Coronary artery (tissue), 2 donors: ENCODE measurements around the gene NRF1.
"Not testable (repeated sequence)": the region's sequence is repeated elsewhere in the genome, so short reads cannot be mapped to it uniquely, and the experiment has no call there.

ENCODE experiments used
- DNase-seq: peaks from one replicate; pipeline ENCODE4 v3.0.0-alpha.2; 2017; ENCODE audit warnings: low spot score
- H3K27ac ChIP-seq, 2 donors: fragments of 200-600 bp; sonication (generic); one replicate each; pipeline ENCODE4 v1.5.1; 2016 to 2019
- H3K4me3 ChIP-seq: fragments of 200-600 bp; sonication (generic); 2 replicates; pipeline ENCODE4 v1.5.1; 2016; ENCODE audit warnings: mild to moderate bottlenecking, moderate library complexity
- TF ChIP-seq, protein P1 (sequence below): fragments of 200-600 bp; sonication (generic); IDR thresholded peaks from one replicate; pipeline ENCODE4 v1.5.1; 2019; ENCODE audit warnings: antibody characterized with exemption

The NRF1 gene

DNA sequence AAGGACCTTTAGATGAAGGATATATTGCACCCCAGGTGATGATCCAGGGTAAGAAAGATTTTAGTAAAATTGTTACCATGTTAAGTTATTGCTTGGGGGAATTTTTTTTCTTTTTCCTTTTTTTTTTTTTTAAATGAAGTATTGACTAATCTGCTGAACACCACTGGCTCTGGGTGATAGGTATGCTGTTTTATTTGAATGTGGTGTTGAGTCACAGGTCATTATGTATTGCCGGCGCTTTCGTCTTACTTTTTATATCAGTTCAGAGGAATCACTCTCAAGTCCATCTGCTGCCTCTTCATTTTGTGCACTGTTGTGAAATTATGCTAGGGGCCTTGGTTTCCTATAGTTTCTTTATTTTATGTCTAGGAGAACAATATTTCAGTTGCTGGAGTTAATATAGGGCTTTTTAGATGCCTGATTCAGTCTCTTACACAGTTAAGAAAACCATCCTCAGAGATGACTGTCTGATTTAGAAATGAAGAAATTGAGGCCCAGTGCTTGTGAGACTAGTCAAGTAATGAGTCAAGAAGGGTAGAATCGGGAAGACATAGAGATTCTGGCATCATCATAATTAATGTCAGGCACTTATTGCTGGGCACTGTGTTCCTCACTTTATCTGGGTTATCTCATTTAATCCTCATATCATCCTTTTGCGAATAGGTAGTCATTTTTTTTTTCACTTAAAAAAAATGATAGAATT is 38.7 kb downstream of the NRF1 start:
- TF ChIP-seq, protein P1, sequence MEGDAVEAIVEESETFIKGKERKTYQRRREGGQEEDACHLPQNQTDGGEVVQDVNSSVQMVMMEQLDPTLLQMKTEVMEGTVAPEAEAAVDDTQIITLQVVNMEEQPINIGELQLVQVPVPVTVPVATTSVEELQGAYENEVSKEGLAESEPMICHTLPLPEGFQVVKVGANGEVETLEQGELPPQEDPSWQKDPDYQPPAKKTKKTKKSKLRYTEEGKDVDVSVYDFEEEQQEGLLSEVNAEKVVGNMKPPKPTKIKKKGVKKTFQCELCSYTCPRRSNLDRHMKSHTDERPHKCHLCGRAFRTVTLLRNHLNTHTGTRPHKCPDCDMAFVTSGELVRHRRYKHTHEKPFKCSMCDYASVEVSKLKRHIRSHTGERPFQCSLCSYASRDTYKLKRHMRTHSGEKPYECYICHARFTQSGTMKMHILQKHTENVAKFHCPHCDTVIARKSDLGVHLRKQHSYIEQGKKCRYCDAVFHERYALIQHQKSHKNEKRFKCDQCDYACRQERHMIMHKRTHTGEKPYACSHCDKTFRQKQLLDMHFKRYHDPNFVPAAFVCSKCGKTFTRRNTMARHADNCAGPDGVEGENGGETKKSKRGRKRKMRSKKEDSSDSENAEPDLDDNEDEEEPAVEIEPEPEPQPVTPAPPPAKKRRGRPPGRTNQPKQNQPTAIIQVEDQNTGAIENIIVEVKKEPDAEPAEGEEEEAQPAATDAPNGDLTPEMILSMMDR = no peak
- H3K4me3 ChIP-seq = no peak overlapping the region
- no peak overlapping the region for H3K27ac ChIP-seq
- DNase-seq = no peak

- TF ChIP-seq, protein P1 = no peak
- no peak overlapping the region for H3K27ac ChIP-seq
- DNase-seq = no peak
- no peak overlapping the region for H3K4me3 ChIP-seq
These were observed 41.4 kb downstream of the NRF1 start for GRCh38 chr7:129652914-129653313.

DNA sequence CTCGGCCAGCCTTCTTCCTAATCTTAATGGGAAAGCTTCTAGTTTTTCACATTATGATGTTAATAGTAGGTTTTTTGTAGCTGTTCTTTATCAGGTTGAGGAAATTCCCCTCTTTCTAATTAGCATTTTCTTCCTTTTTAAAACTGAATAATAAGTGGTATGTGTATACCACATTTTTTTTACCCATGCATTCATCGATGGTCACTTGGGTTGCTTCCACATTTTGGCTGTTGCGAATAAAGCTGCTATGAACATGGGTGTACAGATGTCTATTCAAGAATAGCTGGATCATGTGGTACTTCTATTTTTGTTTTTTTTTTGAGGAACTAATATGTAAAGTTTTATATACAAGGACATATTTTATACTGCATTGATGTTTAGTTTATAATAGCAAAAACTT is 44.3 kb downstream of the NRF1 start:
- DNase-seq = no peak
- Histone ChIP-seq H3K4me3 (no peak overlapping the region), H3K27ac (no peak overlapping the region)
- TF ChIP-seq, protein P1 = no peak

DNA sequence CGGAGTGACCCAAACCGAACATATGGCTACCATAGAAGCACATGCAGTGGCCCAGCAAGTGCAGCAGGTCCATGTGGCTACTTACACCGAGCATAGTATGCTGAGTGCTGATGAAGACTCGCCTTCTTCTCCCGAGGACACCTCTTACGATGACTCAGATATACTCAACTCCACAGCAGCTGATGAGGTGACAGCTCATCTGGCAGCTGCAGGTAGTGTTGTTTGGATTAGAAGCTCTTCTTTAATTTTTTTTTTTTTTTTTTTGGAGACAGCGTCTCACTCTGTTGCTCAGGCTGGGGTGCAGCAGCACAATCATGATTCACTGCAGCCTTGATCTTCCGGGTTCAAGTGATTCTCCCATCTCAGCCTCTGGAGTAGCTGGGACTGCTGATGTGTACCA is 45.8 kb downstream of the NRF1 start:
- TF ChIP-seq, protein P1 = no peak
- Histone ChIP-seq H3K4me3 (no peak overlapping the region), H3K27ac (no peak overlapping the region)
- DNase-seq = no peak

GRCh38 chr7:129659907-129660306 is 48.4 kb downstream of the NRF1 start:
- H3K27ac ChIP-seq, H3K4me3 ChIP-seq, DNase-seq: not testable (repeated sequence)

- no peak overlapping the region for H3K4me3 ChIP-seq
- H3K27ac ChIP-seq = no peak overlapping the region
- TF ChIP-seq, protein P1 = no peak
- DNase-seq = no peak
These were observed 50.2 kb downstream of the NRF1 start for GRCh38 chr7:129661645-129662182.

DNA sequence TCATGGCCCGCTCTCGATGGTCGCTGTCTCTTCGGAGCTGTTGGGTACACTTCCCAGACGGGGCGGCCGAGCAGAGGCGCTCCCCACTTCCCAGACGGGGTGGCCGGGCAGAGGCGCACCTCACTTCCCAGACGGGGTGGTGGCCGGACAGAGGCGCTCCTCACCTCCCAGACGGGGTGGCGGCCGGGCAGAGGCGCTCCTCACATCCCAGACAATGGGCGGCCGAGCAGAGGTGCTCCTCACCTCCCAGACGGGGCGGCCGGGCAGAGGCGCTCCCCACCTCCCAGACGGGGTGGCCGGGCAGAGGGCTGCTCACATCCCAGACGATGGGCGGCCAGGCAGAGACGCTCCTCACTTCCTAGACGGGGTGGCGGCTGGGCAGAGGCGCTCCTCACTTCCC is 51.7 kb downstream of the NRF1 start:
- H3K27ac ChIP-seq, DNase-seq, H3K4me3 ChIP-seq: not testable (repeated sequence)
